ENCODE measurements around the gene S100A13.

GRCh38 chr1:153587314-153587713 lies 40.0 kb downstream of the S100A13 start:
- no peak for TF ChIP-seq CTCF (conservative IDR thresholded peaks at IDR 0.05; ENCODE audit: low read length)
- no peak for TF ChIP-seq EZH2phosphoT487 (IDR thresholded peaks at IDR 0.05; ENCODE audit: borderline replicate concordance, low read depth, low read length)

All from OCI-LY7 (cell line).